ENCODE measurements around the gene DCST2. TPM values are rescaled to one million over a fixed set of nuclear protein-coding genes. Genes with fewer than 3 reads are reported as not detected.

Gene DCST2
- total RNA-seq, 1 donor from 2014 or later: 0.12 TPM

- DNase-seq (ENCODE audit: extremely low read depth, low read depth, low spot score): no peak
Measured at GRCh38 chr1:155070158-155070621, 36.6 kb upstream of the DCST2 start.

- no peak for DNase-seq (ENCODE audit: extremely low read depth, low read depth, low spot score)
Measured at GRCh38 chr1:155069551-155070157, 36.1 kb upstream of the DCST2 start.

GRCh38 chr1:155068599-155068998, 35.0 kb upstream of the DCST2 start:
- no peak for DNase-seq (ENCODE audit: extremely low read depth, low read depth, low spot score)

- no peak for DNase-seq (ENCODE audit: extremely low read depth, low read depth, low spot score)
Measured at GRCh38 chr1:155066777-155067176, 33.2 kb upstream of the DCST2 start.

- DNase-seq (ENCODE audit: extremely low read depth, low read depth, low spot score): no peak
Measured at GRCh38 chr1:155064832-155065429, 31.4 kb upstream of the DCST2 start.

GRCh38 chr1:155064111-155064831, 30.7 kb upstream of the DCST2 start:
- no peak for DNase-seq (ENCODE audit: extremely low read depth, low read depth, low spot score)

GRCh38 chr1:155063550-155064110, 30.0 kb upstream of the DCST2 start, which contains the start of gene EFNA4:
Gene EFNA4 (plus strand): TSS chr1:155063740. CDS start chr1:155063824, 84 bp downstream.
- no peak for DNase-seq (ENCODE audit: extremely low read depth, low read depth, low spot score)

GRCh38 chr1:155062702-155063411, 29.3 kb upstream of the DCST2 start:
- DNase-seq (ENCODE audit: extremely low read depth, low read depth, low spot score): no peak

GRCh38 chr1:155062151-155062686, 28.6 kb upstream of the DCST2 start:
- no peak for DNase-seq (ENCODE audit: extremely low read depth, low read depth, low spot score)

- DNase-seq (ENCODE audit: extremely low read depth, low read depth, low spot score): no peak
Measured at GRCh38 chr1:155061381-155062150, 28.0 kb upstream of the DCST2 start.

- no peak for DNase-seq (ENCODE audit: extremely low read depth, low read depth, low spot score)
Measured at GRCh38 chr1:155060736-155061135, 27.2 kb upstream of the DCST2 start.

GRCh38 chr1:155057788-155058211, 24.2 kb upstream of the DCST2 start:
- no peak for DNase-seq (ENCODE audit: extremely low read depth, low read depth, low spot score)

- DNase-seq (ENCODE audit: extremely low read depth, low read depth, low spot score): no peak
Measured at GRCh38 chr1:155057104-155057503, 23.5 kb upstream of the DCST2 start.

GRCh38 chr1:155053531-155054105, 20.0 kb upstream of the DCST2 start:
- no peak for DNase-seq (ENCODE audit: extremely low read depth, low read depth, low spot score)

GRCh38 chr1:155052439-155053395, 19.1 kb upstream of the DCST2 start:
- no peak for DNase-seq (ENCODE audit: extremely low read depth, low read depth, low spot score)

GRCh38 chr1:155051777-155052398, 18.3 kb upstream of the DCST2 start:
- DNase-seq (ENCODE audit: extremely low read depth, low read depth, low spot score): no peak

- no peak for DNase-seq (ENCODE audit: extremely low read depth, low read depth, low spot score)
Measured at GRCh38 chr1:155051342-155051776, 17.8 kb upstream of the DCST2 start.

Data from glomerular endothelial cell (primary cell).